Tibial artery (tissue), 4 donors: ENCODE data around the gene B3GALT4.
A peak's percentile ranks its signal among the peaks of the same experiment; 100 is the strongest.

ENCODE experiments used
- DNase-seq, 2 donors: peaks; one replicate each; pipeline ENCODE4 v3.0.0-alpha.2; 2019
- H3K27ac ChIP-seq, 2 donors: fragments of 200-600 bp; sonication (generic) in 1 of 2; 1 replicate in 1 of 2; 2 replicates in 1 of 2; pipeline ENCODE4 v1.5.1; 2018 to 2019; ENCODE audit warnings: mild to moderate bottlenecking in 1 of 2
- H3K27me3 ChIP-seq, 2 donors: fragments of 200-600 bp; sonication (generic) in 1 of 2; one replicate each; pipeline versions ENCODE4 v1.5.1 to v1.6.0; 2016 to 2019
- H3K36me3 ChIP-seq, 3 donors: fragments of 200-600 bp; sonication (generic) in 2 of 3; one replicate each; pipeline ENCODE4 v1.5.1; 2016 to 2019; ENCODE audit warnings: mild to moderate bottlenecking in 2 of 3
- H3K4me1 ChIP-seq, 4 donors: fragments of 200-600 bp; sonication (generic) in 2 of 4; 1 replicate in 3 of 4; 2 replicates in 1 of 4; pipeline ENCODE4 v1.5.1; 2016 to 2019
- H3K4me3 ChIP-seq, 2 donors: fragments of 200-600 bp; sonication (generic) in 1 of 2; 1 replicate in 1 of 2; 2 replicates in 1 of 2; pipeline ENCODE4 v1.5.1; 2018 to 2019; ENCODE audit warnings: mild to moderate bottlenecking in 2 of 2
- H3K9me3 ChIP-seq, 3 donors: fragments of 200-600 bp; sonication (generic) in 1 of 3; one replicate each; pipeline ENCODE4 v1.5.1; 2016 to 2019
- intact Hi-C: fragments of 100-400 bp; cut with DNase I; formaldehyde crosslinking; loops from one replicate; pipeline ENCODE4 v1.15.0; 2023; ENCODE audit warnings: low total_unique reads
- TF ChIP-seq, protein P1 (sequence below), 2 experiments: fragments of 200-600 bp in 1 of 2; fragments of 450-650 bp in 1 of 2; IDR thresholded peaks; one replicate each; pipeline ENCODE4 v1.5.1; 2017 to 2019; ENCODE audit warnings: antibody characterized with exemption in 2 of 2, mild to moderate bottlenecking in 1 of 2, moderate library complexity in 1 of 2

The B3GALT4 gene

DNA sequence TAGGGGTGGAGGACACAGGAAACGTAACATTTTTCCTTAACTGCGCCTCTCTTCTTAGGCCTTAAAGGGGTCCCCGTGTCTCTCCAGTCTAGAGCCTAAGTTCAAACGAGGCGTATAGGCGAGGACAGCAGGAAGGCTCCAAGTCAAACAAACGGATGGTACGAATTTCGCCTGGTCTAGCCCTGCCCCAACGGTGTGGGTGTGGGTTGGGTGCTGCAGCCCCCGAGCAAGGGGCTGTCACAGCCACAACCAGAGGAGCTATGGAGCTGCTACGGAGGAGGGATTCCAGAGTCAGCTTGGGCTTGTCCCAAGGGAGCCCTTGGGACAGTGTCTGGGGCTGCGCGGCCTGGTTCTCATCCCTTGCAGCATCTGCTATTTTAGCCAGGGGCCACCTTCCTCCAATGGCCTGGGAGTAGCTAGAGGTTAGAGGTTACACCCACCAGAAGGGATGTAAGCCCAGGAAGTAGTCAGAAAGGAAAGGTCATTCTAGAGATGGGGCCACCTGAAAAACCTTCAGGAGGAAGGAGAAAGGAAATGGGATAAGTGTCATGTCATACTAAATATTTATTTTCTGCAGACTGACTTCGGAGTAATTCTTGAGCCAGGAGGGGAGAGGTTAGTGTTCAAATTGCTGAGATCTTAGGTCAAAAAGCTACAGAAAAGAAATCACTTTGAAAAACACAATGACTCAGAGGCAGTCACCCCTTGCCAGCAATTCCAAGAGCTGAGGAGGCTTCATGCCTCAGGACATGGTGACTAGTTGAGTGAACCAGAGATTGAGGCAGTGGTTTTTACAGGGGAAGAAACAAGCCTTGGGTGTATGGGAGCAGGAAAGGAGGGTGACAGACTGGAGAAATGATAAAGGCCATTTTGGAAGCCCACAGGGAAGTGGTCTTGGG, 26.9 kb upstream of the B3GALT4 start:
- H3K4me1 ChIP-seq: peaks cover 0 to 28% (median 20%) of the 10 kb centered on the region in 4 donors
- H3K27ac ChIP-seq: peak overlapping the region; percentile 92 to 97
- peaks cover 0 to 14% of the 10 kb centered on the region in 2 donors for H3K27me3 ChIP-seq
- H3K4me3 ChIP-seq: peak overlapping the region; percentile 58 to 79
- peak in 1 of 2 donors; percentile 70 for DNase-seq
- H3K36me3 ChIP-seq: peaks cover 5 to 19% (median 6%) of the 10 kb centered on the region in 3 donors
- H3K9me3 ChIP-seq: no peaks in the 10 kb centered on the region
- intact Hi-C loops: loop anchor here (5.0 kb wide), 4 partner anchors 38 to 238 kb away; no protein-coding TSS in a partner anchor
- TF ChIP-seq, protein P1, sequence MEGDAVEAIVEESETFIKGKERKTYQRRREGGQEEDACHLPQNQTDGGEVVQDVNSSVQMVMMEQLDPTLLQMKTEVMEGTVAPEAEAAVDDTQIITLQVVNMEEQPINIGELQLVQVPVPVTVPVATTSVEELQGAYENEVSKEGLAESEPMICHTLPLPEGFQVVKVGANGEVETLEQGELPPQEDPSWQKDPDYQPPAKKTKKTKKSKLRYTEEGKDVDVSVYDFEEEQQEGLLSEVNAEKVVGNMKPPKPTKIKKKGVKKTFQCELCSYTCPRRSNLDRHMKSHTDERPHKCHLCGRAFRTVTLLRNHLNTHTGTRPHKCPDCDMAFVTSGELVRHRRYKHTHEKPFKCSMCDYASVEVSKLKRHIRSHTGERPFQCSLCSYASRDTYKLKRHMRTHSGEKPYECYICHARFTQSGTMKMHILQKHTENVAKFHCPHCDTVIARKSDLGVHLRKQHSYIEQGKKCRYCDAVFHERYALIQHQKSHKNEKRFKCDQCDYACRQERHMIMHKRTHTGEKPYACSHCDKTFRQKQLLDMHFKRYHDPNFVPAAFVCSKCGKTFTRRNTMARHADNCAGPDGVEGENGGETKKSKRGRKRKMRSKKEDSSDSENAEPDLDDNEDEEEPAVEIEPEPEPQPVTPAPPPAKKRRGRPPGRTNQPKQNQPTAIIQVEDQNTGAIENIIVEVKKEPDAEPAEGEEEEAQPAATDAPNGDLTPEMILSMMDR (IDR thresholded peaks at IDR 0.05): no peak

DNA sequence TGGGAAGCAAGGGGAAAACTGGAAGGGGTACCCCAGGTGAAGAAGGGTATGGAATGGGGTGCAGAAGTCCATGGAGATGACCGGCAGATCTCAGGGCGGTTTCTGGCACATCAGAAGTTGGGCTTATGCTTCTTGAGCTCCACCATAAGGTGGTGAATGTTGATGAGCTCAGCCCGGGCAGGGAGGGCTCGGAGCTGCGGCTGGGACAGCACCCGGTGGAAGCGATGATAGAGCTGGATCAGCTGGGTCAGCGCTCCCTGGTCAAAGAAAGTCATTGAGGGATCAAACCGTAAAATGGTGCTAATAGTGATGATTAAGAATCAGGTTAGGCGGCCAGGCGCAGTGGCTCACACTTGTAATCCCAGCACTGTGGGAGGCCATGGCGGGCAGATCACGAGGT, 26.2 kb upstream of the B3GALT4 start:
- TF ChIP-seq, protein P1 (IDR thresholded peaks at IDR 0.05): no peak
- intact Hi-C loops: no loop called here
- peaks cover 5 to 19% (median 6%) of the 10 kb centered on the region in 3 donors for H3K36me3 ChIP-seq
- H3K4me1 ChIP-seq: peaks cover 0 to 28% (median 20%) of the 10 kb centered on the region in 4 donors
- peak overlapping the region; percentile 92 to 97 for H3K27ac ChIP-seq
- no peak overlapping the region for H3K4me3 ChIP-seq
- H3K27me3 ChIP-seq: peaks cover 0 to 7% of the 10 kb centered on the region in 2 donors
- H3K9me3 ChIP-seq: no peaks in the 10 kb centered on the region
- DNase-seq: peak in 1 of 2 donors; percentile 60

DNA sequence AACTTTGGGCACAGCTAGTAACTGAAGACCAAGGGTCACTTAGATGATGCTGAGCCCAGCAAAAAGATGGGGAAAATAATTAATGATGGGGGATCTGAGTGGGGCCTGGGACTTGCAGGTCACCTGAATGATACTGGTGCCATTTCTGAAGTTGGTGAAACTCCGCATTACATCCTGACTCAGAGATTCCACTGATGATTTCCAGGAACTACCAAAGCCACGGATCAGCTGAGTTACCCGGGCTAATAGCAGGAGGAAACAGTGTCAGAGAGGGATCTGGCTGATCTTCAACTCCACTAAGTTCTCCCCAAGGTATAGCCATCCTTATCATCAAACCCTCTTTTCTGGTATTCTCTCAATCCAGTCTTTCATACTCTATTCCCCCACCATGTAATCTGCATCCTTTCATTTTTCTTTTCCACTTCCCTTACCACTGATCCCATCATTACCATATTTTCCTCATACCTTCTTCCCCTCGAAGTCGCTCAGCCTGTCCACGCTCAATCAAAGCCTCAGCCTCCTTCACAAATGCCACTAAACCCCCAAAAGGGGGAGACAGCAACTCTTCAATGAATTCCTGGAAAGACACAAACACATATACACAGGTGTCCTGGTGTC, 25.4 kb upstream of the B3GALT4 start:
- Histone ChIP-seq H3K9me3 (no peaks in the 10 kb centered on the region), H3K27ac (no peak overlapping the region), H3K27me3 (no peaks in the 10 kb centered on the region), H3K4me3 (no peak overlapping the region), H3K36me3 (peaks cover 5 to 19% (median 6%) of the 10 kb centered on the region in 3 donors), H3K4me1 (peaks cover 0 to 28% (median 20%) of the 10 kb centered on the region in 4 donors)
- TF ChIP-seq, protein P1 (IDR thresholded peaks at IDR 0.05): no peak
- intact Hi-C loops: no loop called here
- DNase-seq: peak in 1 of 2 donors; percentile 3

DNA sequence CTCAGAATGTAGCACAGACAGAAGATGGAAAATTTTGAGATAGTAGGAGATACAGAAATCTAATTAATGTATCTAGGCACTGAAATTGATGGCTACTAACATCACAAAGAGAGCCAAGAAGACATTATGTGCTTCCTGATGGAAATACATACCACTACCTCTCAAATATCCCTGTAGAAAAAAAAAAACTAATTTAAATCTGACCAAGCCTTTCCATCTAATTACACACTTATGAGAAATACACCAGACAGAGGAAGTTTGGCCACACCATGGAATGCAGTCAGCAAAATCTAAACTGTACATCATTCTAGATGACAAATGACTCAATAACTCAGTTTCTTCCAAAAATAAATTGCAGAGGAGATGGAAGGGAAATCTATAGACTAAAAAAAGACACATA, 24.2 kb upstream of the B3GALT4 start:
- Histone ChIP-seq H3K27me3 (no peaks in the 10 kb centered on the region), H3K4me1 (peaks cover 0 to 28% (median 20%) of the 10 kb centered on the region in 4 donors), H3K9me3 (no peaks in the 10 kb centered on the region), H3K36me3 (peaks cover 5 to 28% (median 11%) of the 10 kb centered on the region in 3 donors), H3K27ac (no peak overlapping the region), H3K4me3 (no peak overlapping the region)
- intact Hi-C loops: no loop called here
- TF ChIP-seq, protein P1 (IDR thresholded peaks at IDR 0.05): no peak
- no peak for DNase-seq

DNA sequence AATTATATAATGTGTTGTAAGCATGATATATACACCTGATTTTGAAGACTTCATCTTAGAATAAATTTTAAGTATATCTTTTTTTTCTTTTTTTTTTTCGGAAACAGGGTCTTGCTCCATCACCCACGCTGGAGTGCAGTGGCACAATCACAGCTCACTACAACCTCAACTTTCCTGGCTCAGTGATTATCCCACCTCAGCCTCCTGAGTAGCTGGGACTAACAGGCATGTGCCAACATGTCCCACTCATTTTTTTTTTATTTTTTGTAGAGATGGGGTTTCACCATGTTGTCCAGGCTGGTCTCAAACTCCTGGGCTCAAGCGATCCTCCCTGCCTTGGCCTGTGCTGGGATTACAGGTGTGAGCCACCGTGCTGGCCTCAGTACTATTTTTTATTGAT, 22.3 kb upstream of the B3GALT4 start:
- intact Hi-C loops: no loop called here
- no peaks in the 10 kb centered on the region for H3K9me3 ChIP-seq
- H3K36me3 ChIP-seq: peaks cover 6 to 41% (median 18%) of the 10 kb centered on the region in 3 donors
- no peak overlapping the region for H3K27ac ChIP-seq
- peak in 1 of 2 donors; percentile 7 for DNase-seq
- H3K4me1 ChIP-seq: peaks cover 0 to 17% (median 10%) of the 10 kb centered on the region in 4 donors
- TF ChIP-seq, protein P1 (IDR thresholded peaks at IDR 0.05): no peak
- no peak overlapping the region for H3K4me3 ChIP-seq
- H3K27me3 ChIP-seq: no peaks in the 10 kb centered on the region
